ENCODE measurements around the gene ABHD16B. TPM values are rescaled to one million over a fixed set of nuclear protein-coding genes. Genes with fewer than 3 reads are reported as not detected.
"Not testable (repeated sequence)": the region's sequence is repeated elsewhere in the genome, so short reads cannot be mapped to it uniquely, and the experiment has no call there.

The ABHD16B gene
- total and polyA plus RNA-seq, 2 experiments from 2014 or later: not detected

DNA sequence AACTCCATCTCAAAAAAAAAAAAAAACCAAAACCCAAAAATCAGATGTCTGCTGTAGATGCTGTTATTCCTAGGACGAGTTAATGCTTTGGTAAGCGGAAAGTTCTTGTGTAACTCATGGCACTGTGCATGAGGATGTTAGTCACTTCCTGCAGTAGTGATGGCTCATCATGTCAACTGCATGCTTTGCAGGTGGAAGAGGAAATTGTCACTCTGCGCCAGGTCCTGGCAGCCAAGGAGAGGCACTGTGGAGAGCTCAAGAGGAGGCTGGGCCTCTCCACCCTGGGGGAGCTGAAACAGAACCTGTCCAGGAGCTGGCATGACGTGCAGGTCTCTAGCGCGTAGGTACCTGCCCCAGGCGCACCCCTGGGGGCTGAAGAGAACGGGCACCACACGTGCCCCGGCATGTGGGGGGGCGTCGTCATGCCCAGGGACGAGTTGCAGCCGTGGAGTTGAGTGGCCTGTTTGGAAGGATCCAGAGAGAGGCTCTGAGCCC, 12.2 kb downstream of the ABHD16B start:
- DNase-seq: peak; percentile 93
- H3K9ac ChIP-seq: peak overlapping the region; percentile 37; the same call in 1 of the 2 replicates
- H3K27ac ChIP-seq: peak overlapping the region; percentile 66
- TF ChIP-seq EZH2 (IDR thresholded peaks at IDR 0.05; ENCODE audit: insufficient read depth, poor library complexity, severe bottlenecking): no peak
- no peak for TF ChIP-seq EZH2phosphoT487 (IDR thresholded peaks at IDR 0.05; ENCODE audit: insufficient read depth, low read depth)
- in situ Hi-C loops (cut with MboI): no loop called here
- no peak overlapping the region for H3K4me3 ChIP-seq
- peak overlapping the region; percentile 41 for H3K4me2 ChIP-seq (ENCODE audit: unreplicated experiment)
- peaks cover 96% of the 10 kb centered on the region for H3K79me2 ChIP-seq (ENCODE audit: insufficient read depth)
- H3F3A ChIP-seq (ENCODE audit: insufficient read depth): peaks cover 13% of the 10 kb centered on the region
- no peaks in the 10 kb centered on the region for H3K27me3 ChIP-seq (replicated peaks; ENCODE audit: insufficient read depth)
- peaks cover 11% of the 10 kb centered on the region for H3K4me1 ChIP-seq (ENCODE audit: insufficient read depth)
- H3K9me3 ChIP-seq (ENCODE audit: low read depth): no peaks in the 10 kb centered on the region
- peaks cover 2% of the 10 kb centered on the region; the same call in 1 of the 2 replicates for H4K20me1 ChIP-seq (ENCODE audit: insufficient read depth)
- H3K36me3 ChIP-seq (ENCODE audit: low read depth): peaks cover 63% of the 10 kb centered on the region
- 69 to 70% methylated on average over 14 of the region's 14 CpGs for WGBS, 2 experiments (ENCODE audit: low coverage in 1 of 2, low lambda C conversion rate in 2 of 2, missing lambda C conversion rate in 2 of 2)
- no peaks in the 10 kb centered on the region for H3K9me2 ChIP-seq (ENCODE audit: insufficient read depth)
- no peak overlapping the region for H2AFZ ChIP-seq

DNA sequence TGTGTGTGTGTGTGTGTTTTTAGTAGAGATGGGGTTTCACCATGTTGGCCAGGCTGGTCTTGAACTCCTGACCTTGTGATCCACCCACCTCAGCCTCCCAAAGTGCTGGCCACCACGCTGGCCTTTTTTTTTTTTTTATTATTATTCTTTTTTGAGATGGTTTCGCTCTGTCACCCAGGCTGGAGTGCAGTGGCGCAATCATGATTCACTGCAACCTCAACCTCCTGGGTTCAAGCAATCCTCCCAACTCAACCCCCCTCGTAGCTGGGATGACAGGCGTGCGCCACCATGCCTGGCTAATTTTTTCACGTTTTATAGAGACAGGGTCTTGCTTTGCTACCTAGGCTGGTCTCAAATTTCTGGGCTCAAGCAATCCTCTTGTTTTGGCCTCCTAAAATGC, 12.9 kb downstream of the ABHD16B start:
- H3K36me3 ChIP-seq (ENCODE audit: low read depth): peaks cover 63% of the 10 kb centered on the region
- H3K27me3 ChIP-seq (replicated peaks; ENCODE audit: insufficient read depth); DNase-seq; H3K4me2 ChIP-seq (ENCODE audit: unreplicated experiment); in situ Hi-C loops (cut with MboI); H3K9me2 ChIP-seq (ENCODE audit: insufficient read depth); H3K4me3 ChIP-seq; H2AFZ ChIP-seq; H3K9me3 ChIP-seq (ENCODE audit: low read depth); H4K20me1 ChIP-seq (ENCODE audit: insufficient read depth); H3K9ac ChIP-seq; H3K27ac ChIP-seq: not testable (repeated sequence)
- peaks cover 13% of the 10 kb centered on the region for H3F3A ChIP-seq (ENCODE audit: insufficient read depth)
- peaks cover 11% of the 10 kb centered on the region for H3K4me1 ChIP-seq (ENCODE audit: insufficient read depth)
- H3K79me2 ChIP-seq (ENCODE audit: insufficient read depth): peaks cover 96% of the 10 kb centered on the region
- WGBS, 2 experiments (ENCODE audit: low coverage in 1 of 2, low lambda C conversion rate in 2 of 2, missing lambda C conversion rate in 2 of 2): 96 to 97% methylated on average over 7 of the region's 7 CpGs

DNA sequence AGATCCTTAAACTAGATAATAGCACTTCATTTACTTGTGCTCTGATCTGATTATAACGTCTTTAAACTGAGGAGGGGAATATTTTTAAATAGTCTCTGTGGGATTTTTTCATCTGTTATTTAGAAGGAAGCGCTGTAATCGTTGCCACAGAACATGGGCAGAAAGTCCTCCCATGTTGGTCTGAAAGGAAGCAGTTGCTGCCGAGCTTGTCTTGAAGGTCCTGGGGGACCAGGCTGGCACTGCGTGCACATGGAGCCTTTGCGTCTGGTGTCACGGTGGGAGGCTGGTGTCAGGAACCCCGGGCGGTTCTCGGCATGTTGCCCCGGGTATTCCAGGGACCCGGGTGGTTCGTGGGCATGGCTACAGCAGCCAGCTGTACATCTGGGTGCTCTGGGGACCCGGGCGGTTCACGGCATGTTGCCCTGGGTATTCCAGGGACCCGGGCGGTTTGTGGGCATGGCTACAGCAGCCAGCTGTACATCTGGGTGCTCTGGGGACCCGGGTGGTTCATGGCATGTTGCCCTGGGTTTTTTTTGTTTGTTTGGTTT, 15.3 kb downstream of the ABHD16B start:
- no peaks in the 10 kb centered on the region for H3K9me3 ChIP-seq (ENCODE audit: low read depth)
- H3K27ac ChIP-seq: no peak overlapping the region
- no peak for TF ChIP-seq EZH2 (IDR thresholded peaks at IDR 0.05; ENCODE audit: insufficient read depth, poor library complexity, severe bottlenecking)
- no peak for TF ChIP-seq EZH2phosphoT487 (IDR thresholded peaks at IDR 0.05; ENCODE audit: insufficient read depth, low read depth)
- H3K4me3 ChIP-seq: no peak overlapping the region
- peaks cover 89% of the 10 kb centered on the region for H3K79me2 ChIP-seq (ENCODE audit: insufficient read depth)
- no peak overlapping the region for H3K9ac ChIP-seq
- H3F3A ChIP-seq (ENCODE audit: insufficient read depth): peaks cover 13% of the 10 kb centered on the region
- in situ Hi-C loops (cut with MboI): no loop called here
- H3K27me3 ChIP-seq (replicated peaks; ENCODE audit: insufficient read depth): no peaks in the 10 kb centered on the region
- H3K9me2 ChIP-seq (ENCODE audit: insufficient read depth): no peaks in the 10 kb centered on the region
- peaks cover 2% of the 10 kb centered on the region; the same call in 1 of the 2 replicates for H4K20me1 ChIP-seq (ENCODE audit: insufficient read depth)
- no peak overlapping the region for H3K4me2 ChIP-seq (ENCODE audit: unreplicated experiment)
- WGBS, 2 experiments (ENCODE audit: low coverage in 1 of 2, low lambda C conversion rate in 2 of 2, missing lambda C conversion rate in 2 of 2): 84 to 89% methylated on average over 19 of the region's 19 CpGs
- DNase-seq: no peak
- peaks cover 41% of the 10 kb centered on the region for H3K36me3 ChIP-seq (ENCODE audit: low read depth)
- no peak overlapping the region for H2AFZ ChIP-seq
- H3K4me1 ChIP-seq (ENCODE audit: insufficient read depth): peaks cover 11% of the 10 kb centered on the region

GRCh38 chr20:63877755-63878470, 16.6 kb downstream of the ABHD16B start:
- H3K4me1 ChIP-seq (ENCODE audit: insufficient read depth): peaks cover 9% of the 10 kb centered on the region
- WGBS, 2 experiments (ENCODE audit: low coverage in 1 of 2, low lambda C conversion rate in 2 of 2, missing lambda C conversion rate in 2 of 2): 89 to 96% methylated on average over 24 to 32 of the region's 32 CpGs
- H3K9me3 ChIP-seq (ENCODE audit: low read depth): no peaks in the 10 kb centered on the region
- H3K9me2 ChIP-seq (ENCODE audit: insufficient read depth): no peaks in the 10 kb centered on the region
- no peak for DNase-seq
- peaks cover 2% of the 10 kb centered on the region; the same call in 1 of the 2 replicates for H4K20me1 ChIP-seq (ENCODE audit: insufficient read depth)
- H3K27me3 ChIP-seq (replicated peaks; ENCODE audit: insufficient read depth): no peaks in the 10 kb centered on the region
- no peak overlapping the region for H2AFZ ChIP-seq
- H3K9ac ChIP-seq: no peak overlapping the region
- peaks cover 3% of the 10 kb centered on the region for H3F3A ChIP-seq (ENCODE audit: insufficient read depth)
- no peak for TF ChIP-seq EZH2 (IDR thresholded peaks at IDR 0.05; ENCODE audit: insufficient read depth, poor library complexity, severe bottlenecking)
- no peak for TF ChIP-seq EZH2phosphoT487 (IDR thresholded peaks at IDR 0.05; ENCODE audit: insufficient read depth, low read depth)
- in situ Hi-C loops (cut with MboI): no loop called here
- peaks cover 89% of the 10 kb centered on the region for H3K79me2 ChIP-seq (ENCODE audit: insufficient read depth)
- H3K4me3 ChIP-seq: no peak overlapping the region
- H3K36me3 ChIP-seq (ENCODE audit: low read depth): peaks cover 29% of the 10 kb centered on the region
- H3K4me2 ChIP-seq (ENCODE audit: unreplicated experiment): no peak overlapping the region
- H3K27ac ChIP-seq: no peak overlapping the region

Measured in GM23248 (cell line).